ENCODE measurements around the gene DLAT.
"Not testable (repeated sequence)": the region's sequence is repeated elsewhere in the genome, so short reads cannot be mapped to it uniquely, and the experiment has no call there.

Gene DLAT

GRCh38 chr11:112051768-112052167, 26.6 kb downstream of the DLAT start:
- DNase-seq = no peak

GRCh38 chr11:112057170-112057569, 32.0 kb downstream of the DLAT start:
- DNase-seq = no peak

- no peak for DNase-seq
Measured at GRCh38 chr11:112058103-112058502, 32.9 kb downstream of the DLAT start.

DNA sequence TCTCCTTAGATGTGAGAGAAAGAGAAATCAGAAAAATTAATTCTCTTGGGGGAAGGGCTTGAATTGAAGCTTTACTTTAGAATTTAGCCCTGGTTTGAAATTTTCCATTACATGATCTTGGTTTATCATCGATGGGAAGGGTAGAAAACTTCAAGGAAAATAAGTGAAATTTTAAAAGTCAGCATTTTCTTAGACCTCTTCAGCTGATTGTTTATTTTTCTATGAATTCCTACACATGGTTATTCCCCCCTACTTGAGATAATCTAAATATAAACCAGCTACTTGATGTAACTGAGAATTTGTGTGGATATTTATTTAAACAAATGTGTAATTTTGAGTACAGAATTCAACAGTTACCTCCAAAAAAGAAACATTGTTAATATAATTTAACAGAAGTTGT, 37.7 kb downstream of the DLAT start:
- DNase-seq = no peak

DNA sequence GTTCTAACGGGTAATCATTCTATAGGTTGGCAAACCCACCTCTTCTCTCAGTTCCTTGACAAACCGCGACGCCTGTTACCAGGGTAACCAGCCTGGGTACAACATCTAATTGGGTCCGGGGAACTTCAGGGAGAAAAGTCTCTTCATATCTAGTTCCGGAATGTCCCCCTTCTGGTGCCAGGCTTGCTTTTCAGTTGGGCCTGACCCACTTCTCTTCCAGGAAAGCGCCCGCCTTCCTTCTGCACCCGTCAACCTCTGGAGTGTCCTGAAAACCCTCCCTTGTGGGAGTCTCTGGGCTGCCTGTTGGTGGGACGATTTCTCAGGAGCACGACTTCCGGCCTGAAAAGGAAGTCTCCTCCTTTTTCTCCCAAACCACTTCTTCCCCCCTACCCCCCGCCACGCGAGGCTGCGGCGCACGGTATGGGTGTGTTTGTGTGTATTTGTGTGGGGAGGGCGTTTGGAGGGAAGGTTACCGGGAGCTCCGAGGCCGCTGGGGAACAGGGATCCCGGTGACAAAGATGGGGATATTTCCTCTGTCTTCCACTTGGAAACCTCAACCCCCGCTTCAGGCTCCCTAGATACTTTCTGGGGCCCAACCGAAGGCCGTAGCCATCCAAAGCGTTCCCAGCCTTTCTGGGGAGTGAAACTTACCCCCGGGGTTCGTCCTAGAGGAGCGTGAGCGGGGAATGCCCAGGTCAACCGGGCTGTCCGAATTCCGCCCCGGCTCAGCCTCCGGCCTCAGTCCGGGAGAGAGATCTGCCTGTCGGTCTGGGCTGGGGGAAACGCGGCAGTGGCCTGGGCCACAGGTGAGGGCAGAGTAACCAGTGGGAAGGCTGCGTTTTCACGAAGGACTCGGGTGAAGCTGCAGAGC, 49.0 kb downstream of the DLAT start, which contains the start of the genes NKAPD1 and PIH1D2:
Gene NKAPD1 (plus strand): TSS at position 359 of the 871 bp plus-strand sequence. CDS start 1,276 bp downstream, outside the sequence.
Gene PIH1D2 (minus strand): TSS at position 77 of the 871 bp plus-strand sequence. CDS start 843 bp downstream, outside the sequence.
- DNase-seq = peak; percentile 91

DNA sequence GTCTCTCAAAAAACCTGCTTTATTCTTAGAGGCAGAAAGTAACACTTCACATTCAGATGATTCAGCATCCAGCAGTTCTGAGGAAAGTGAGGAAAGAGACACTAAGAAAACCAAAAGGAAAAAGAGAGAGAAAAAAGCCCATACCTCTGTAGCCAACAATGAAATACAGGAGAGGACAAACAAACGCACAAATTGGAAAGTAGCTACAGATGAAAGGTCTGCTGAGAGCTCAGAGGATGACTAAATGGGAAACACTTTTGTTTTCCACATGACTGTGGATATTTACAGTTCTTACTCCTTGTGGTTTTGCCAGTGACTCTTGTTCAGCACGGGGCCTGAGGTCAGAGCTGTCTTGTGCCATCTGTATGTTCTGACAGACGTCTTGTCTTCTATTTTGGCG, 57.5 kb downstream of the DLAT start:
- DNase-seq = no peak

DNA sequence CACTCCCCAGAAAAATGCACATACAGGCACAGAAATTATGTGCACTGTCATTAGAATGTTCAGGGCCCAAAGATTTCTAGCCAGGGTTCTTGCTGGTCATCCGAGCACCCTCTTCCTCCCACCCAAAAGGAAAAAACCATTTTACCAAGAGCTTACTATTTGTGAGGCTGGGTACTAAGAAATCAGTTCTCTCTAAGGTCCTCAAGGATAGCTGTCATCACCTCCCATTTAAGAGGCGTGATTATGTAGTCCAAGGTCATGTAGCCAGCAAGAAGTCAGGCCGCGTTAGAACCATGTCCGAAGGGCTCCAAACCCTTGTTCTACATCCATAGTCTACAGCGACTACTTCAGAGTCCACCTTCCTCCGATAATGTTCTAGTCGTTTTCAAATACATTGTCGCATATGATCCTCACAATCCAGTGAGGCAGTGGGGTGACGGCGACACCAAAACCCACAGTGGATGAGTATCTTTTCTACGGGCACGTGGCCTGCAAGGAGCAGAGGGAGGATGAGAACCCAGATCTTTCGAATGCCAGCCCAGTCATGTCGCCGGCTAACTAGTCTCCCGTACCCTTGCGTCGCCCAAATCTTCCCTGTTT, 60.7 kb downstream of the DLAT start:
- peak; percentile 54 for DNase-seq

DNA sequence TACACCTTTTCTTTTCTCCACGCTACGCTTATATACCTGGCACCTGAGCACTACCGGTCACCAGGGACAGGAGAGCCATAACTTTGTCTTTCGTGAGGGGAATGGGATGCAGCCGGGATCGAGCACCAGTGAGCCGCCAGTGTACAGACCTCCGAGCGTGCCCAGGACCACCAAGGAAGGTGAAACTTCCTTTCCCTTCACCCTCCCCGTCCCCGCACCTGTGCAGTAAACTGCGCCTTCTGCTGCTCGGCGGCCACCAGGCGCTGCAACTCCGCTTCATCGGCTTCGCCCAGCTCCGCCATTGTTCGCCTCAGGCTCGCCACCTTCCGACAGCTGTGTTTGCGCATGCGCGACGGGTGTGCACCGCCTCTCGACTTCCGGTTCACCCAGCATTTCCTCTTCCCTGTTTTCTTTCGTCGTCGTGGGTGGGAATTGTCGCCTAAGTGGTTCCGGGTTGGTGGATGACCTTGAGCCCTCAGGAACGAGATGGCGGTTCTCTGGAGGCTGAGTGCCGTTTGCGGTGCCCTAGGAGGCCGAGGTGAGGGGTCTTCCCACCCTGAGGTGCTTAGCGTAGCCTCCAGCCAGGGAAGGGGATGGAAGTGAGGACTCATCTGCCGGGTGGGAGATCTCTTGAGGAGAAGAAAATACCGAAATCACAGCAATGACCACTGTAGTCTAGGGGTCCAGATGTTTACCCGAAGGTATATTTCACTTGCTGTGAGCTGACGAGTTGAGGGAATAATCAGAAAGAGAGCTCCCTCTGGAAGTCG, 61.4 kb downstream of the DLAT start, which contains the start of the genes SDHD and TIMM8B:
Gene SDHD (plus strand): TSS at position 452 of the 770 bp plus-strand sequence. CDS start 35 bp downstream, at position 487.
Gene TIMM8B (minus strand): TSS at position 335 of the 770 bp plus-strand sequence. CDS start 33 bp downstream, at position 302.
- peak; percentile 98 for DNase-seq

DNA sequence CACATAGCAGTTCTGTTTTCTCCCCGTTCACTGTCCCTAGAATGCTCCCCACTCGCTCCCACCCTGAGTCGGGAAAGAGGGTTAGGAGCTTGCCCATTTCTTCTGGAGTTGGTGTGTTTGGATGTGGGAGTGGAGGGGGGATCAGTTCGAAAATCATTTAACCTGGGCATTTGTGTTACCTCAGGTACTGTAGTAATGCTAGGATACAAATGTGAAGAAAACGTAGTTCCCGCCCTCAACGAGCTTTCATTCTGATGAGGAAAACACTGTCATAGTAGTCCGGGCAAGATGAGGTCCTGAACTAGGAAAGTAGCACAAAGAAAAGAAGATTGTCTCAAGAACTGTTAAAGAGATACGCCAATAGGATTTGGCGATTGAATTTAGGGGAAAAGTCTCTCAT, 62.0 kb downstream of the DLAT start:
- no peak for DNase-seq

DNA sequence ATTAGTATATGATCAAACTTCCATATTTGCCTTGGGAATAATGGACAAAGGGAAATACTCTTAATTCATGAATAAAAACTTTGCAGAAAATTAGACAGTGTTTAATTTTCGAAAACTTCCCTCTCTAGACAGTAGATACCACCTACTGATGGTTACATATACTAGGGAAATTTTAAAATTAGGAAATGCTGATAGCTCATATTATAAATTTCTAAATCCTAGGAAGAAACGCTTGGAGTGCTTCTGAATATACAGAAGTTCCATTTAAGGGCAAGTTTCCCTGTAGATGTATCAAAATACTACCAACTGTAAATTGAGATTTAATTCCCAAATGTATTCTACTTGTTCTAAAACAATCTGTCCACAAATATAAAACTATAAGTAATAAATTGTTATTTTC, 70.1 kb downstream of the DLAT start:
- not testable (repeated sequence) for DNase-seq

- no peak for DNase-seq
Measured at GRCh38 chr11:112096194-112096593, 71.0 kb downstream of the DLAT start.

DNA sequence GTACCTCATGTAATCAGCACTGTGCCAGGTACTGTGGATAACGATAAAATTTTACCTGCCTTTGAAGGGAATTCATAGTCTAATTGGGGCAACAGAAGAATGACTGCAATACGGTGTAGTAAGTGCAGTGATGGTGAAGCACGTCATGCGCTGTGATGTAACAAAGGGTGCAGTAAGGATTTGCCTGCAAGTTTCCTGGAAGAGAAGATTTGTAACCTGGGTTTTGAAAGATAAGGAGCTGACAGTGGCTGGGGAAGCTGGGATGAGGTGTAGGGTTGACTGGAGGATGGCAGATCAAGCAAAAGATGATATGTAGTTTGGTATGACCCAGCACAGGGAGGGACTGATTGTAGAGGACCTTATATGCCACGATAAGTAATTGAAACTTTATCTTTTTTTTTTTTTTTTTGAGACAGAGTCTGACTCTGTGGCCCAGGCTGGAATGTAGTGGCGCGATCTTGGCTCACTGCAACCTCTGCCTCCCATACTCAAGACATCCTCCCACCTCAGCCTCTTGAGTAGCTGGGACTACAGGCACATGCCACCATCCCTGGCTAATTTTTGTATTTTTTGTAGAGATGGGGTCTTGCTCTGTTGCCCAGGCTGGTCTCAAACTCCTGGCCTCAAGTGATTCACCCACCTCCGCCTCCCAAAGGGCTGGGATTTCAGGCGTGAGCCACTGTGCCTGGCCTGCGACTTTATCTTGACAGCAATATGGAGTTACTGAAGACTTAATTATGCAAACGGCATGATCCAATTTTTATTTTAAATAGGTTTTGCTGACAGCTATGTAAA, 72.7 kb downstream of the DLAT start:
- no peak for DNase-seq

- DNase-seq = no peak
Measured at GRCh38 chr11:112100462-112100861, 75.3 kb downstream of the DLAT start.

DNA sequence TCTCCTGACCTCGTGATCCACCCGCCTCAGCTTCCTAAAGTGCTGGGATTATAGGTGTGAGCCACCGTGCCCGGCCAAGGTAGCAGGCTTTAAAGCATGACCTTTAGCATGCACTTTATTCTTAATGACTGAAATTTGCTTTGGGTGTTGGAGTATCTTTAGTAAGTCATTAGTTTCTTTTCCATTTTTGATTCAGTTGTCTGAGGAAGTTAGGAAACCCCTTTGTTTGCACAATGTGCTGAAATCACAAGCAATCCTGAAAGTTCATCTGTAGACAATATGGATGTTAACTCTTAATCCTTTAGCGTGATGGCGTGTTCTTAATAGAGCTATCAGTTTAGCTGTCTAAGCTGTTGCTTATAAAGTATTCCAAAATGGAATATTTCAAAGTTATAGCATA, 78.2 kb downstream of the DLAT start:
- no peak for DNase-seq

- no peak for DNase-seq
Measured at GRCh38 chr11:112106070-112106469, 80.9 kb downstream of the DLAT start.
